ENCODE measurements around the gene IFNA4.
"Not testable (repeated sequence)": the region's sequence is repeated elsewhere in the genome, so short reads cannot be mapped to it uniquely, and the experiment has no call there.

The IFNA4 gene

GRCh38 chr9:21187487-21187886 lies at the start of gene IFNA4:
TSS of gene IFNA4 (minus strand) at chr9:21187587. CDS start at chr9:21187531, 56 bp downstream.
- in situ Hi-C loops (cut with MboI; ENCODE audit: low sequenced_read_pairs), result not testable (repeated sequence)

- in situ Hi-C loops (cut with MboI; ENCODE audit: low sequenced_read_pairs), result not testable (repeated sequence)
Measured at GRCh38 chr9:21236360-21236714, 49.0 kb upstream of the IFNA4 start.

GRCh38 chr9:21235468-21236359 lies 48.3 kb upstream of the IFNA4 start:
- in situ Hi-C loops (cut with MboI; ENCODE audit: low sequenced_read_pairs), result not testable (repeated sequence)

- in situ Hi-C loops (cut with MboI; ENCODE audit: low sequenced_read_pairs), result no loop called here
Measured at GRCh38 chr9:21234153-21234687, 46.8 kb upstream of the IFNA4 start.

GRCh38 chr9:21233258-21233657 lies 45.9 kb upstream of the IFNA4 start:
- in situ Hi-C loops (cut with MboI; ENCODE audit: low sequenced_read_pairs), result no loop called here

GRCh38 chr9:21228122-21228521 lies 40.7 kb upstream of the IFNA4 start, which contains the start of gene IFNA17:
TSS of gene IFNA17 (minus strand) at chr9:21228222. CDS start at chr9:21228173, 49 bp downstream.
- in situ Hi-C loops (cut with MboI; ENCODE audit: low sequenced_read_pairs), result no loop called here

- in situ Hi-C loops (cut with MboI; ENCODE audit: low sequenced_read_pairs), result not testable (repeated sequence)
Measured at GRCh38 chr9:21217211-21217610, 29.8 kb upstream of the IFNA4 start, which contains the start of gene IFNA16. TSS of gene IFNA16 (minus strand) at chr9:21217311. CDS start at chr9:21217305, 6 bp downstream.

- in situ Hi-C loops (cut with MboI; ENCODE audit: low sequenced_read_pairs), result not testable (repeated sequence)
Measured at GRCh38 chr9:21213411-21214326, 26.3 kb upstream of the IFNA4 start.

- in situ Hi-C loops (cut with MboI; ENCODE audit: low sequenced_read_pairs), result not testable (repeated sequence)
Measured at GRCh38 chr9:21212160-21212559, 24.8 kb upstream of the IFNA4 start.

- in situ Hi-C loops (cut with MboI; ENCODE audit: low sequenced_read_pairs), result not testable (repeated sequence)
Measured at GRCh38 chr9:21210782-21211181, 23.4 kb upstream of the IFNA4 start.

GRCh38 chr9:21210311-21210710 lies 22.9 kb upstream of the IFNA4 start:
- in situ Hi-C loops (cut with MboI; ENCODE audit: low sequenced_read_pairs), result no loop called here

- in situ Hi-C loops (cut with MboI; ENCODE audit: low sequenced_read_pairs), result not testable (repeated sequence)
Measured at GRCh38 chr9:21207043-21207442, 19.7 kb upstream of the IFNA4 start, which contains the start of gene IFNA10. TSS of gene IFNA10 (minus strand) at chr9:21207143. CDS start at chr9:21207097, 46 bp downstream.

- in situ Hi-C loops (cut with MboI; ENCODE audit: low sequenced_read_pairs), result no loop called here
Measured at GRCh38 chr9:21205204-21205603, 17.8 kb upstream of the IFNA4 start.

- in situ Hi-C loops (cut with MboI; ENCODE audit: low sequenced_read_pairs), result not testable (repeated sequence)
Measured at GRCh38 chr9:21202105-21202504, 14.7 kb upstream of the IFNA4 start, which contains the start of gene IFNA7. TSS of gene IFNA7 (minus strand) at chr9:21202205. CDS start at chr9:21202165, 40 bp downstream.

- in situ Hi-C loops (cut with MboI; ENCODE audit: low sequenced_read_pairs), result not testable (repeated sequence)
Measured at GRCh38 chr9:21194867-21195776, 7.7 kb upstream of the IFNA4 start.

GRCh38 chr9:21182810-21183736 lies 4.3 kb downstream of the IFNA4 start:
- in situ Hi-C loops (cut with MboI; ENCODE audit: low sequenced_read_pairs), result not testable (repeated sequence)

GRCh38 chr9:21174671-21175070 lies 12.7 kb downstream of the IFNA4 start:
- in situ Hi-C loops (cut with MboI; ENCODE audit: low sequenced_read_pairs), result no loop called here

- in situ Hi-C loops (cut with MboI; ENCODE audit: low sequenced_read_pairs), result no loop called here
Measured at GRCh38 chr9:21172156-21172555, 15.2 kb downstream of the IFNA4 start.

GRCh38 chr9:21171351-21171750 lies 16.0 kb downstream of the IFNA4 start:
- in situ Hi-C loops (cut with MboI; ENCODE audit: low sequenced_read_pairs), result no loop called here

All from hTERT RPE-1 (cell line).